ENCODE measurements around the gene SYNPR. TPM values are rescaled to one million over a fixed set of nuclear protein-coding genes. Genes with fewer than 3 reads are reported as not detected.
"Not testable (repeated sequence)": the region's sequence is repeated elsewhere in the genome, so short reads cannot be mapped to it uniquely, and the experiment has no call there.

The SYNPR gene
- total RNA-seq, 1 donor from 2014 or later = not detected

GRCh38 chr3:63613561-63613960 is 335.5 kb downstream of the SYNPR start:
- no peak for DNase-seq (ENCODE audit: low read depth in 2 of 2)

GRCh38 chr3:63617391-63617790 is 339.3 kb downstream of the SYNPR start:
- DNase-seq (ENCODE audit: low read depth in 2 of 2) = no peak

- peak; percentile 16 to 40 for DNase-seq (ENCODE audit: low read depth in 2 of 2)
Measured at GRCh38 chr3:63624941-63625560, 346.9 kb downstream of the SYNPR start.

- DNase-seq (ENCODE audit: low read depth in 2 of 2) = no peak
Measured at GRCh38 chr3:63631670-63632069, 353.6 kb downstream of the SYNPR start.

GRCh38 chr3:63635186-63635585 is 357.1 kb downstream of the SYNPR start:
- DNase-seq (ENCODE audit: low read depth in 2 of 2) = no peak

GRCh38 chr3:63639806-63640205 is 361.7 kb downstream of the SYNPR start:
- DNase-seq (ENCODE audit: low read depth in 2 of 2) = no peak

- DNase-seq (ENCODE audit: low read depth in 2 of 2) = no peak
Measured at GRCh38 chr3:63642488-63642887, 364.4 kb downstream of the SYNPR start.

- no peak for DNase-seq (ENCODE audit: low read depth in 2 of 2)
Measured at GRCh38 chr3:63644212-63644797, 366.2 kb downstream of the SYNPR start.

- not testable (repeated sequence) for DNase-seq (ENCODE audit: low read depth in 2 of 2)
Measured at GRCh38 chr3:63644928-63645781, 367.0 kb downstream of the SYNPR start.

- DNase-seq (ENCODE audit: low read depth in 2 of 2) = no peak
Measured at GRCh38 chr3:63652066-63652725, 374.1 kb downstream of the SYNPR start, which contains the start of gene SNTN. TSS of gene SNTN (plus strand) at chr3:63652675. CDS start at chr3:63652688, 13 bp downstream.

GRCh38 chr3:63654211-63654610 is 376.1 kb downstream of the SYNPR start:
- no peak for DNase-seq (ENCODE audit: low read depth in 2 of 2)

GRCh38 chr3:63654931-63655330 is 376.8 kb downstream of the SYNPR start:
- no peak for DNase-seq (ENCODE audit: low read depth in 2 of 2)

- no peak for DNase-seq (ENCODE audit: low read depth in 2 of 2)
Measured at GRCh38 chr3:63655519-63655918, 377.4 kb downstream of the SYNPR start.

GRCh38 chr3:63656786-63657185 is 378.7 kb downstream of the SYNPR start:
- no peak for DNase-seq (ENCODE audit: low read depth in 2 of 2)

GRCh38 chr3:63661242-63661641 is 383.1 kb downstream of the SYNPR start:
- DNase-seq (ENCODE audit: low read depth in 2 of 2) = peak in 1 of 2 donors; percentile 5

- DNase-seq (ENCODE audit: low read depth in 2 of 2) = no peak
Measured at GRCh38 chr3:63662011-63662410, 383.9 kb downstream of the SYNPR start.

GRCh38 chr3:63662500-63662899 is 384.4 kb downstream of the SYNPR start:
- no peak for DNase-seq (ENCODE audit: low read depth in 2 of 2)

Data from lung microvascular endothelial cell (primary cell).